Stimulated activated CD8-positive, alpha-beta memory T cell treated with anti-CD3 and anti-CD28 coated beads, Interleukin-15, amount 100 ng/mL, for 48 hours (primary cell): Measurements from ENCODE around the gene CANX.
A peak's percentile ranks its signal among the peaks of the same experiment; 100 is the strongest.

Experiments used
- DNase-seq, 2 donors: peaks; one replicate each; pipeline ENCODE4 v3.0.0-alpha.2; 2020; ENCODE audit warnings: low read depth in 2 of 2

CANX gene

GRCh38 chr5:179749857-179750508 lies 51.2 kb downstream of the CANX start:
- no peak for DNase-seq

DNA sequence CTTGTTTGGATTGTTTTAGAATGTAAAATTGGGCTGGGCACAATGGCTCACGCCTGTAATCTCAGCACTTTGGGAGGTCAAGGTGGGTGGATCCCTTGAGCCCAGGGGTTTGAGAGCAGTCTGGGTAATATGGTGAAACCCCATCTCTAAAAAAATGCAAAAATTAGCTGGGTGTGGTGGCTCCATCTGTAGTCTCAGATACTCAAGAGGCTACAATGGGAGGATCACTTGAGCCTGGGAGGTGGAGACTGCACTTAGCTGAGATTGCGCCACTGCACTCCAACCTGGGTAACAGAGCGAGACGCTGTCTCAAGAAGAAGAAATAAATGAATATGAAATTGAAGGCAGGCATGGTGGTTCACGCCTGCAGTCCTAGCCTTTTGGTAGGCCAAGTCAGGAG lies 55.2 kb downstream of the CANX start:
- no peak for DNase-seq

GRCh38 chr5:179755022-179755421 lies 56.3 kb downstream of the CANX start:
- DNase-seq, result no peak

DNA sequence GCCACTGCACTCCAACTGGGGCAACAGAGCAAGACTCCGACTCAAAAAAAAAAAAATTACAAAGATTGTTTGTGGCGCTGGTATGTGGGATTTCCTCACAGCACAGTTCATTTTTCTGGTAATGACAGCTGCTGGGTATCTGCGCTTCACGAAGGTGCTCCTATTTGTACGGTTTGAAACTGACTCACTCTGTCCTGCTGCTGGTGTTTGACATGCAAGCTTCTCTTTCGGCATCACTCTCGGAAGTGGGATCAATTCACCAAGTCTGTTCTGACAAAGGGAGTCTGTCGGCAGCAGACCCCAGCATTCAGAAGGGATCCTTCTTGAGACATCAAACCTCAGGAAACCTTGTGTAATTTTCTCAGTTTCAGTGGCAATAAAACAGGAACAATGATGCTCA lies 60.2 kb downstream of the CANX start:
- DNase-seq, result no peak

GRCh38 chr5:179759581-179760551 lies 61.1 kb downstream of the CANX start:
- peak in 1 of 2 donors; percentile 20 for DNase-seq

DNA sequence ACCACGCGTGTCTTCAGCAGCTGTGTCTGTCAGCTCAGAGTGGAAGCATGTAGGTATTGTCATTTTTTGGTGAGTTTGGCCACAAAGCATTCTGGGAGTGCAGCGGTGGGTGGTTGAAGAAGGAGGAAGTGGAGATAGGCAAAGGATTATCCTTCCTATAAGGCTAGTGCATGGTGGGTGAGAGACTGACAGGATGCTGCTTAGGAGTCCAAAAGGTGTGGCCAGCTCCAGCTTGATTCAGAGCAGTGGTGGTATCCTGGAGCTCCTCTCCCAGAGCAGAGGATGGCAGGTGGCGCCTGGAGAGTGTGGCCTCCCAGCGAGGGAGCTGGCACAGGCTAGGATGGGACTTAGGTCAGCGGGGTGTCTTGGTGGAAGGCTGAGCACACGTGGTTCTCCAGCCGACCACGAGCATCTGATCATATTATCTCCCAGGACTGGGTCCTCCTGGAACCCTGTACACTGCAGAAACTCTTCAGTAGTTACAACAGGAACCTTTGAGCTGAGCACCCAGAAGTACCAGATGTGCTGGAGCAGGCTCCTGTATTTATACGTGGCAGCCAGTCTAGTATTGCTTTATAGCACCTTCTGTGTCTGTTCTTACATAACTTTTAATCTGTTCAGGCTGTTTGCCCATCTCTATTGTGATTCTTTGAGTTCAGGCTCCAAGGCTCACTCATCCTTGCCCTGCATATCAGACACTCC lies 63.5 kb downstream of the CANX start:
- DNase-seq, result no peak

GRCh38 chr5:179762781-179763176 lies 64.0 kb downstream of the CANX start:
- no peak for DNase-seq

- no peak for DNase-seq
These were observed 64.6 kb downstream of the CANX start for GRCh38 chr5:179763215-179763945.

DNA sequence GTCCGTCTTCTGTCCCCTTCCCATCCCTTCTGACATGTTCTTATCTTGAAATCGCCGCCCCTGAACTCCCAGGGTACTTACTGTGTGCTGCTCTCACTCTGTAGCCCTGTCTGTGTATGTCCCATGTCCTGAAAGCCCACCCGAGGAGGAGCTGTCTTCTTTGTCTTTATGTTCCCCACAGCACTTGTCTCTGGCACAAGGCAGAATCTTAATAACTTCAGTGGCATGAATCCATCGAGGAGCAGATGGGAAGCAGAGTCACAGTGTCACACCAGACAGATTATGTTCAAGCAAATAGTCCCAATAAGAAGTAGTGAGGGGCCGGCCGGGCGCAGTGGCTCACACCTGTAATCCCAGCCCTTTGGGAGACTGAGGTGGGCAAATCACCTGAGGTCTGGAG lies 65.3 kb downstream of the CANX start:
- no peak for DNase-seq

- no peak for DNase-seq
These were observed 66.6 kb downstream of the CANX start for GRCh38 chr5:179765400-179765799.

DNA sequence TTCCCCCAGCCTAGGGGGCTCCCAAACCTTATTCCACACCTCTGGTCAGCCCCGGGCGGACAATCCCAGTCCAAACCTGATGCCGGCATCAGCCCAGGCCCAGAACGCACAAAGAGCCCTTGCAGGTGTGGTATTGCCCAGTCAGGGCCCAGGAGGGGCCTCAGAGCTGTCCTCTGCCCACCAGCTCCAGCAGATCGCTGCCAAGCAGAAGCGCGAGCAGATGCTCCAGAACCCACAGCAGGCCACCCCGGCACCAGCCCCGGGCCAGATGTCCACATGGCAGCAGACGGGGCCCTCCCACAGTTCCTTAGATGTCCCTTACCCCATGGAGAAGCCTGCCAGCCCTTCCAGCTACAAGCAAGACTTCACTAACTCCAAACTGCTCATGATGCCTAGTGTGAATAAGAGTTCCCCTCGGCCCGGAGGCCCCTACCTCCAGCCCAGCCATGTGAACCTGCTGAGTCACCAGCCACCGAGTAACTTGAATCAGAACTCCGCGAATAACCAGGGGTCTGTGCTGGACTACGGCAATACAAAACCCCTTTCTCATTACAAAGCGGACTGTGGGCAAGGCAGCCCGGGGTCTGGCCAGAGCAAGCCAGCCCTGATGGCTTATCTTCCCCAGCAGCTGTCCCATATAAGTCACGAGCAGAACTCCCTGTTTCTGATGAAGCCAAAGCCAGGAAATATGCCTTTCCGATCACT lies 67.4 kb downstream of the CANX start:
- DNase-seq, result no peak

GRCh38 chr5:179766726-179767455 lies 68.1 kb downstream of the CANX start:
- no peak for DNase-seq

DNA sequence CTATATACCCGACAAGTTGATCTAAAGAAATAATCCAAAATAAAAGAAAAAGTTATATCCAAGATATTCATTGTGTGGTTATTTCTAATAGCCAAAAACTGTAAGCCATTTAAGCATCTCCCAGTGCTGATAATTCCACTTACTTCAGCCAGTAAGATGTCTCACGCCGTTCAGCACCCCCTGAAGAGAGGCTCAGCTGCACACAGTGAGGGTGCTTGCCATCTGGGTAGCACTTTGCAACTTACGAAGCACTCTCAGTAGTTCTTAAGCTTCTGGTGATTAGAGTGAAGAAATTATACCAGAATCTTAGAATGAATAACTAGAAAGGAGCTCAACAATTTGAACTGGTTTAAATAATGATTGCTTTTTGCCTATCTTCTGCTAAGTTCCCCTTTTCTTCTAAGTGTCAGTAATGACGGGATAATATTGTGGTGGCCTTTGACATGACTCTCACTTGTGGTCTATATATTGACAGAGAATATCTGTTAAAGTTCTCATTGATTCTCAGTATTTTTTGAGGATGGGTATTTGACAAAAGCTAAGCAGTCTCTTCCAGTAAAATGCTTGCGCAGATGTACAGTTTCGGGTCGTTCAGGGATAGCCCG lies 68.8 kb downstream of the CANX start:
- DNase-seq, result no peak

- DNase-seq, result peak in 1 of 2 donors; percentile 21
These were observed 69.7 kb downstream of the CANX start for GRCh38 chr5:179768326-179769085.

DNA sequence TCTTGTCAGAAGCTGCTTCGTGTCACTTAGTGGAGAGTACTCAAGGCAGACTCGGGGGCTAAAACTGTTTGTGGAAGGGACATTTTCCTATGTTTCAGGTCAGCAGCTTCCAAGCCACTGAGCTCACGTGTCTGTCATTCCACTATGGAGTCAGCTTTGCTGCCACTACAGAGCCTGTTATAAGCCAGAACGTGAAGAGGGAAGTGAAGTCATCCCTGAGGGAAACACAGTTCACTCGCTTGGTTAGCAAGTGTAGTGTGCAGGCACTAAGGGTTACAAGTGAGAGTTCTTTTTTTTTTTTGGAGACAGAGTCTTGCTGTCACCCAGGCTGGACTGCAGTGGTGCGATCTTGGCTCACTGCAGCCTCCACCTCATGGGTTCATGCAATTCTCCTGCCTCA lies 70.5 kb downstream of the CANX start:
- DNase-seq, result no peak

DNA sequence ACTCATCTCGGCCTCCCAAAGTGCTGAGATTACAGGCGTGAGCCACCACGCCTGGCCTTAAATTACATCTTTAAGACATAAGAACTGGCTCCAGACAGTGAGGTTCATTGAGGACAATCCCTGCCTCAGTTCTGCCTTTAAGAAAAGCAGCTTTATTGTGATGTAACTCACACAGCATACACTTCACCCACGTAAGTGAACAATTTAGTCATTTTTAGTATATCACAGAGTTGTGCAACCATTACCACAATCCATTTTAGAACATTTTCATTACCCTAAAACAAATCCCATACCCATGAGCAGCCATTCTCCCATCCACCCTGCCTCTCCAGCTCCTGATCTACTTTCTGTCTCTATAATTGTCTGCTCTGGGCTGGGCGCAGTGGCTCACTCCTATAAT lies 71.0 kb downstream of the CANX start:
- no peak for DNase-seq

DNA sequence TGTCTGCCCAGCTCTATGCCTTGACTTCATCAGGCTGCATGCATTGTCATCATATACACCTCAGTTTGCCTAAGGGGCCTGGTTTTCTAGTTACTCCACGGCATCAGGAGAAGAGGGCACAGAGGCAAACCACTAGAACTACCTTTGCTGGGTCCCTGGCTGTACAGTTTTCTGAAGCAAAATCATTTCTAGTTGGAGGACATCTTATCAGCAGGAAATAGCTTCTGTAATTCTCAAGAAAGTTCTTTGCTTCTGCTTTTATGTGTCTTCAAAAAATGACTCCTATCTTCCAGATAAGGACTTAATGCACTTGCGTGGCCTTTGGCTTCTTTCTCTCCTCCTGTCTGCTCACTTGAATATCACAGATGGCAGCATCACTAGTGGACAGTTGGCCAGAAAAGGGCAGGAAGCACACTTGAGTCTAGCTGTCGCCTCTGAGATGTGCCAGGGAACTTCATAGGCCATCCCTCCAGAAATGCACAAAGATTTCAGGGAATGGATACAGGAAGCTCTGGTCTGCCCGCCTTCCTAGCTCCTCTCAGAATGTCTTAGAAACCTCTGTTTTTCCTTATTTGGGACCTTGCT lies 72.6 kb downstream of the CANX start:
- DNase-seq, result no peak

- no peak for DNase-seq
These were observed 73.6 kb downstream of the CANX start for GRCh38 chr5:179772351-179772750.

DNA sequence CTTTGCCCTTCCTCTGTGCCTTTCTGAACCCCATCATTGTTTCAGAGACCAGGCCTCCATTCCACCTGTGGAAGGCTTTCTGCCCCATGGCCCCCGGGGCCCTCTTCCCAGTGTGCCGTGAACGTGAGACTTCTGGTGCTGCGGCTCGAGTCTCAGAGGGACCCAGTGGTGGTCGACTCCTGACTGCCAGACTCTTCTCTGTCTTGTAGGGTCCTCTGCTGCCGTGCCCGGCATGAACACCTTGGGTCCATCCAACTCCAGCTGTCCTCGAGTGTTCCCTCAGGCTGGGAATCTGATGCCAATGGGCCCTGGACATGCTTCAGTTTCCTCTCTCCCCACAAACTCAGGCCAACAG lies 74.9 kb downstream of the CANX start:
- DNase-seq, result no peak
